Choroid plexus epithelial cell (primary cell): ENCODE measurements around the gene B3GNT7.
"Not testable (repeated sequence)": the region's sequence is repeated elsewhere in the genome, so short reads cannot be mapped to it uniquely, and the experiment has no call there.

Experiments
- DNase-seq: peaks from one replicate; pipeline ENCODE4 v3.0.0-alpha.2; 2010; ENCODE audit warnings: low read depth
- H3K4me3 ChIP-seq: 2 replicates; pipeline ENCODE4 v1.5.1; 2011; ENCODE audit warnings: low read depth, mild to moderate bottlenecking, control low read depth, low read length, moderate library complexity
- CTCF ChIP-seq: conservative IDR thresholded peaks from 2 replicates; pipeline ENCODE4 v1.5.1; 2011; ENCODE audit warnings: low read depth, mild to moderate bottlenecking, control low read depth, inconsistent platforms, low read length, moderate library complexity

The B3GNT7 gene

DNA sequence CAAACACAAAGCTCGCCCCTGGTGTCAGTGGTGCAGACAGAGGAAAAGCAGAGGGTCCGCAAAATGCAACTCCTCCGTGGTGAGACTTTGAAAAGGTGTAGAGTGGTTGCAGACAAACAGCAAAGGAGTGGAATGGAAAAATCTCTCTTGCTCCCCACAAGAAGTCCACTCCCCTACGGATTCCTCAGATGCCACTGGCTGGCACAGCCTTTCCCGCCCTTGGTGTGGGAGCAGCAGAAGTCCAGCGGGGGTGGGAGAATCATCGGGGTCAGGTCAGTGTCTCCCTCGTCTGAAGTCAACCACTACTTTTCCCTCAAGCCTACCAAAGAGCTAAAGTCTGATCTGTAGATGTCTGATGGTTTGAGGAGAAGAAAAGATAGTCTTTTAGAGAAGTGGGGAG is 22.3 kb upstream of the B3GNT7 start:
- no peak for TF ChIP-seq CTCF
- DNase-seq, result no peak

GRCh38 chr2:231373786-231374349 is 21.6 kb upstream of the B3GNT7 start:
- no peak for TF ChIP-seq CTCF
- H3K4me3 ChIP-seq, result no peak overlapping the region
- no peak for DNase-seq

More for the DNA sequence above, 22.3 kb upstream of the B3GNT7 start:
- no peak overlapping the region for H3K4me3 ChIP-seq

DNA sequence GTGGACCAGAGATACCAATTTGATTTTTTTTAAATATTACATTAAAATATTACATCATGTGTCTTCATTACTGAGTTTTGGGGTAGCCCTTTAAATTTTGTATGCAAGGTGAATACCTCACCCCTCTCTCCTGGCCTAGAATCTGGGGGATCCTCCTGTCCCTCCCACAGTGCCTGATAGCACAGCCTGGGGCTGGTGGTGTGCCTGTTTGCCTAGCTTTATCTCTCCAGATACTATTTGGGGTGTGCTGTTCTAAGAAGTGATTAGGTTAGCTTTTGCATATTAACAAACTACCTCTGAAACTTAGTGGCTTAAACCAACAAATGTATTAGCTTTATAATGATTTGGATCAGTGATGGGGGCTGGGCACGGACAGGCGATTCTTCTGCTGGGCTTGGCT is 20.7 kb upstream of the B3GNT7 start:
- TF ChIP-seq CTCF, result no peak
- H3K4me3 ChIP-seq, result no peak overlapping the region
- no peak for DNase-seq

DNA sequence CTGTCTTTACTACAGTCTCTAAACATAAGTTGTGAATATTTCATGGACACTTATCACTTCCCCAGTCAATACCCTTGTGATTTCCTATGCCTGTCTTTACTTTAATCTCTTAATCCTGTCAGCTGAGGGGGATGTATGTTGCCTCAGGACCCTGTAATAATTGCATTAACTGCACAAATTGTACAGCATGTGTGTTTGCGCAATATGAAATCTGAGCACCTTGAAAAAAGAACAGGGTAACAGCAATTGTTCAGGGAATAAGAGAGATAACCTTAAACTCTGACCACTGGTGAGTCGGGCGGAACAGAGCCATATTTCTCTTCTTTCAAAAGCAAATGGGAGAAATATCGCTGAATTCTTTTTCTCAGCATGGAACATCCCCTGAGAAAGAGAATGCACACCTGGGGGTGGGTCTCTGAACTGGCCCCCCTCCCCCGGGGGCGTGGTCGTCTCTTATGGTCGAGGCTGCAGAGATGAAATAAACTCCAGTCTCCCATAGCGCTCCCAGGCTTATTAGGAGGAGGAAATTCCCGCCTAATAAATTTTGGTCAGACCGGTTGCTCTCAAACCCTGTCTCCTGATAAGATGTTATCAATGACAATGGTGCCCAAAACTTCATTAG is 19.4 kb upstream of the B3GNT7 start:
- H3K4me3 ChIP-seq, DNase-seq: not testable (repeated sequence)

- DNase-seq, result no peak
- H3K4me3 ChIP-seq, result no peak overlapping the region
- TF ChIP-seq CTCF, result no peak
These were observed 18.7 kb upstream of the B3GNT7 start for GRCh38 chr2:231376857-231377256.

GRCh38 chr2:231378026-231378722 is 17.3 kb upstream of the B3GNT7 start:
- DNase-seq, result no peak
- H3K4me3 ChIP-seq, result no peak overlapping the region
- no peak for TF ChIP-seq CTCF

DNA sequence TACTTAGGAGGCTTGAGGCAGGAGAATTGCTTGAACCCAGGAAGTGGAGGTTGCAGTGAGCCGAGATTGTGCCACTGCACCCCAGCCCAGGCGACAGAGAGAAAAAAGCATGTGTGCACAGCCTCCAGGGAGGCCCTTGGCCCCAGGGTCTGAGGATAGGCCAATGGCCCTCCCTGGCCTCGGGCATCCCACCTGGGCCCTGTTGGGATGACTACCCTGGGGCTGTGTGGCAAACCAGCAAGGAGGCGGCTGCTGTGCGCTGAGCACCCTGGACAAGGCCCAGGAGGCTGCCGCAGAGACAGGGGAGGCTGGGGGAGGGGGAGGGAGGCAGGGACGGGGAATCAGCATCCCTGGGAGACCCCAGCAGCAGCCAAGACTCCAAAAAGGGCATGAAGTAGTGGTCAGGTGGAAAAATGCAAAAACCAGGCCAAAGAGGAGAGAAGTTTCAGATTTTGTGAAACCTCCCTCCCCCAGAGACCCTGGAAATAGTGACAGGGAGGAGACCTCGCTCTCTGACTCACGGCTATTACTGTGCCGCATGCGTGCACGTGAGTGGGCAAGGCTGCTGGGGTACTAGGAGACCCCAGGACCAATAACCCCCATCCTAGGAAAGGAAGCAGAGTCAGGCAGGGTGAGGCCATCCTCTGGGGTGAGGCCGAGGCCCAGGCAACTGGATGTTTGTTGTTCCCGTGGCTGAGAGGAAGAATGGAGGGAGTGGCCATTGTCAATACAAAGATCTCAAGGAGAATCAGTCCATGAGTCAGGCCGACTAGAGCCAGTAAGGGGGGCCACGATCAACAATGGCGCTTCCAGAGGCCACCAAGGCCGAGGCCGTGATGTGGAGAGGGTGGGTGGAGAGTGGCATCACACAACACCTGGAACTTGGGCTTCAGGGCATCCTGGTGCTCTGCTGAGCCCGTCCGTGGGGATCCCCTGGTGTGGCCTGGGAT is 16.0 kb upstream of the B3GNT7 start:
- TF ChIP-seq CTCF, result no peak
- H3K4me3 ChIP-seq, result no peak overlapping the region
- DNase-seq, result no peak
